Peyer's patch (tissue), 4 donors: ENCODE data around the gene TTYH2. TPM values are rescaled to one million over a fixed set of nuclear protein-coding genes. Genes with fewer than 3 reads are reported as not detected.

Source experiments
- DNase-seq, 3 donors: peaks; one replicate each; pipeline ENCODE4 v3.0.0-alpha.2; 2017 to 2019
- H3K27ac ChIP-seq, 4 donors: fragments of 200-600 bp; sonication (generic); one replicate each; pipeline ENCODE4 v1.5.1; 2016 to 2019
- H3K27me3 ChIP-seq, 2 donors: fragments of 200-600 bp; sonication (generic); one replicate each; pipeline ENCODE4 v1.5.1; 2019
- H3K36me3 ChIP-seq, 3 donors: fragments of 200-600 bp; sonication (generic); one replicate each; pipeline ENCODE4 v1.5.1; 2016 to 2019
- H3K4me1 ChIP-seq, 4 donors: fragments of 200-600 bp; sonication (generic); one replicate each; pipeline ENCODE4 v1.5.1; 2016 to 2019
- H3K4me3 ChIP-seq, 4 donors: fragments of 200-600 bp; sonication (generic); 1 replicate in 3 of 4; 2 replicates in 1 of 4; pipeline ENCODE4 v1.5.1; 2016 to 2019; ENCODE audit warnings: mild to moderate bottlenecking in 1 of 4
- H3K9me3 ChIP-seq, 4 donors: fragments of 200-600 bp; sonication (generic); one replicate each; pipeline ENCODE4 v1.5.1; 2016 to 2019; ENCODE audit warnings: mild to moderate bottlenecking in 1 of 4
- CTCF ChIP-seq, 6 experiments: fragments of 450-650 bp in 4 of 6; fragments of 200-600 bp in 2 of 6; sonication (generic) in 1 of 6; IDR thresholded peaks; one replicate each; pipeline ENCODE4 v1.5.1; 2017 to 2019; ENCODE audit warnings: antibody characterized with exemption in 6 of 6, mild to moderate bottlenecking in 3 of 6, moderate library complexity in 1 of 6
- POLR2A ChIP-seq, 2 donors: fragments of 450-650 bp; IDR thresholded peaks; one replicate each; pipeline ENCODE4 v1.5.1; 2017; ENCODE audit warnings: antibody characterized with exemption in 2 of 2, mild to moderate bottlenecking in 2 of 2, moderate library complexity in 2 of 2
- total RNA-seq, 4 donors: library from RNA; depleted of rRNA; stranded (reverse); fragments of >200 nt; gene quantifications; one replicate each; pipeline ENCODE4 v1.1.0, GENCODE V29; 2016

The TTYH2 gene
- total RNA-seq, 4 donors from 2014 or later, result 1.2 to 24.8 (median 3.1) TPM

GRCh38 chr17:74206332-74206818, 7.0 kb upstream of the TTYH2 start:
- no peak for DNase-seq
- Histone ChIP-seq H3K4me3 (no peak overlapping the region), H3K4me1 (peaks cover 0 to 56% (median 17%) of the 10 kb centered on the region in 4 donors), H3K36me3 (peaks cover 0 to 44% (median 0%) of the 10 kb centered on the region in 3 donors), H3K9me3 (no peaks in the 10 kb centered on the region), H3K27ac (peak overlapping the region in 1 of 4 donors; percentile 15), H3K27me3 (no peaks in the 10 kb centered on the region)
- no peak for TF ChIP-seq POLR2A (IDR thresholded peaks at IDR 0.05)
- no peak for TF ChIP-seq CTCF (IDR thresholded peaks at IDR 0.05)

- Histone ChIP-seq H3K27ac (peak overlapping the region in 1 of 4 donors; percentile 11), H3K4me1 (peaks cover 0 to 64% (median 17%) of the 10 kb centered on the region in 4 donors)
- TF ChIP-seq POLR2A (IDR thresholded peaks at IDR 0.05), result no peak
- TF ChIP-seq CTCF (IDR thresholded peaks at IDR 0.05), result peak; percentile 78 to 96 (median 88)
These were observed 2.9 kb upstream of the TTYH2 start for GRCh38 chr17:74210191-74211140.

GRCh38 chr17:74211141-74211911, 2.0 kb upstream of the TTYH2 start:
- no peak for TF ChIP-seq CTCF (IDR thresholded peaks at IDR 0.05)
- TF ChIP-seq POLR2A (IDR thresholded peaks at IDR 0.05), result no peak
- DNase-seq, result no peak
- Histone ChIP-seq H3K27me3 (no peaks in the 10 kb centered on the region), H3K9me3 (no peaks in the 10 kb centered on the region), H3K27ac (peak overlapping the region in 1 of 4 donors; percentile 80), H3K4me3 (peak overlapping the region in 1 of 4 donors; percentile 61), H3K4me1 (peaks cover 0 to 56% (median 15%) of the 10 kb centered on the region in 4 donors), H3K36me3 (peaks cover 0 to 31% (median 0%) of the 10 kb centered on the region in 3 donors)

More at GRCh38 chr17:74210191-74211140, 2.9 kb upstream of the TTYH2 start:
- peak; percentile 68 to 85 (median 72) for DNase-seq
- H3K27me3 ChIP-seq, result no peaks in the 10 kb centered on the region
- H3K4me3 ChIP-seq, result no peak overlapping the region
- no peaks in the 10 kb centered on the region for H3K9me3 ChIP-seq
- peaks cover 0 to 36% (median 0%) of the 10 kb centered on the region in 3 donors for H3K36me3 ChIP-seq

- no peak for DNase-seq
- Histone ChIP-seq H3K4me3 (peak overlapping the region in 3 of 4 donors; percentile 52 to 61 (median 61)), H3K4me1 (peaks cover 0 to 52% (median 15%) of the 10 kb centered on the region in 4 donors), H3K27me3 (no peaks in the 10 kb centered on the region), H3K9me3 (no peaks in the 10 kb centered on the region), H3K36me3 (peaks cover 0 to 31% (median 0%) of the 10 kb centered on the region in 3 donors), H3K27ac (peak overlapping the region in 3 of 4 donors; percentile 56 to 80 (median 64))
- TF ChIP-seq CTCF (IDR thresholded peaks at IDR 0.05) (no peak), POLR2A (IDR thresholded peaks at IDR 0.05) (no peak)
These were observed 1.5 kb upstream of the TTYH2 start for GRCh38 chr17:74211912-74212208.

GRCh38 chr17:74212209-74212912, 1.0 kb upstream of the TTYH2 start:
- no peaks in the 10 kb centered on the region for H3K27me3 ChIP-seq
- no peaks in the 10 kb centered on the region for H3K9me3 ChIP-seq
- DNase-seq, result peak in 1 of 3 donors; percentile 28
- H3K36me3 ChIP-seq, result peaks cover 0 to 26% (median 0%) of the 10 kb centered on the region in 3 donors
- peaks cover 0 to 47% (median 15%) of the 10 kb centered on the region in 4 donors for H3K4me1 ChIP-seq
- peak overlapping the region; percentile 43 to 61 (median 56) for H3K4me3 ChIP-seq
- H3K27ac ChIP-seq, result peak overlapping the region; percentile 56 to 80 (median 72)
- TF ChIP-seq CTCF (IDR thresholded peaks at IDR 0.05), result no peak
- TF ChIP-seq POLR2A (IDR thresholded peaks at IDR 0.05), result no peak
